Measurements from ENCODE around the gene CLECL1.
"Not testable (repeated sequence)": the region's sequence is repeated elsewhere in the genome, so short reads cannot be mapped to it uniquely, and the experiment has no call there.

The CLECL1 gene

GRCh38 chr12:9719790-9720189 lies 13.1 kb downstream of the CLECL1 start:
- no peak for DNase-seq (ENCODE audit: low read depth in 2 of 2)

DNA sequence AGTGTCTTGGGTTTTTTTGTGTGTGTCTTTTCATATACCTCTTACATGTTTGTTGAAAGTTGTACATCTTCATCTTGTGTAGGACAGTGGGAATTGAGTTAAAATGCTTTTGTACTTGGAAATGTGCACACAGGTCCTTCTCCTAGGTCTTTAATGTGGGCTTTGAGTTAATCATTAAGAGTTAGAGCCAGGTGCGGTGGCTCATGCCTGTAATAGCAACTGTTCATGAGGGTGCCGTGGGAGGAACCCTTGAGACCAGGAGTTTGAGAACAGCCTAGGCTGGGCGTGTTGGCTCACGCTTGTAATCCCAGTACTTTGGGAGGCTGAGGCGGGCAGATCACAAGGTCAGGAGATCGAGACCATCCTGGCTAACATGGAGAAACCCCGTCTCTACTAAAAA lies 13.9 kb downstream of the CLECL1 start:
- DNase-seq (ENCODE audit: low read depth in 2 of 2) = no peak

- DNase-seq (ENCODE audit: low read depth in 2 of 2) = no peak
Observed at GRCh38 chr12:9717070-9717925, 15.6 kb downstream of the CLECL1 start.

DNA sequence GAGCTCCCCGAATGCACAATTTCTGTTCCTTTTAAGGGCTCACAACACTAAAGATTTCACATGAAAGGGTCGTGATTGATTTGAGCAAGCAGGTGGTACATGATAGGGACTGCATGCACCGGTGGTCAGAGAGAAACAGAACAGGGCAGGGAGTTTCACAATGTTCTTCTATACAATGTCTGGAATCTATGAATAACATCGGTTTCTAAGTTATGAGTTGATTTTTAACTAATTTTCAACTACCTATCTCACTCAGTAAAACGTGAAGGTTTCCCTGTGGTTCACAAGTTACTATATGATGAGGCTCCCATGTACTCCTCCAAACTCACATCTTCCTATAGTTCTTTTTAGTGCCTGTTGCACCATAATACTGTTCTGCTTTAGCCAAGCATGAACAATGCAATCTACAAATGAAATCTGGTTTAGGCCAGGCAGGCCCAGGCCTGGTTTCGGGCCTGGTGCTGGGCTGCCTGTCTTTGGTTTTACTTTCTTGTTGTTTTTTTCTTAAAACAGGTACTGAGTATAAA lies 19.8 kb downstream of the CLECL1 start:
- not testable (repeated sequence) for DNase-seq (ENCODE audit: low read depth in 2 of 2)

- no peak for DNase-seq (ENCODE audit: low read depth in 2 of 2)
Observed at GRCh38 chr12:9711664-9712063, 21.2 kb downstream of the CLECL1 start.

DNA sequence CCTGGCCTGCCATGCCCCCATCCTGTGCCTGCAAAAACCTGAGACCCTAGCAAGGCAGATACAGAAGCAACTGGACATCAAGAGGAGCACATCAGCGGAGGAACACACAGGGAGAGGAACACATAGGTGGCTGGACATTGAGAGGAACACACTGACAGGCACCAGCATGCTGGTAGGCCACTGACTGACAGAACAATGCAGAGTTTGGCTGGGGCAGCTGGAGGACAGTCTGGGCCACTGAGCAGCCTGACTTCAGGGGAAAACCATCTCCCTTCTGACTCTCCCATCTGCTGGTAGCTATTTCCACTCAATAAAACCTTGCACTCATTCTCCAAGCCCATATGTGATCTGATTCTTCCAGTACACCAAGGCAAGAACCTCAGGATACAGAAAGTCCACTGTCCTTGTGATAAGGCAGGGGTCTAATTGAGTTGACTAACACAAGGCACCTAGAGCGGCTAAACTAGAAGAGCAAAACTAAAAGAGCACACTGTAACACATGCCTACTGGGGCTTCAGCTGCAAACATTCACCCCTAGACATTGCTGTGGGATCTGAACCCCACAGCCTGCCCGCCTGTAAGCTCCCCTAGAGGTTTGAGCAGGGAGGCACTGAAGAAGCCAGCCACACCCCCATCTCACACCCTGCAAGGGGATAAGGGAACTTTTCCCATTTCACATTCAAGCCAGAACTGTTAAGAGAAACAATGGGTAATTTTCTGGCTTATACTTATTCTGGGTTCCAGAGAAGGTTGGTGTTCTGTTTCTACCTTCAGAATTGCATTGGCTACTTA lies 22.1 kb downstream of the CLECL1 start:
- no peak for DNase-seq (ENCODE audit: low read depth in 2 of 2)

GRCh38 chr12:9708853-9709252 lies 24.0 kb downstream of the CLECL1 start:
- DNase-seq (ENCODE audit: low read depth in 2 of 2) = no peak

DNA sequence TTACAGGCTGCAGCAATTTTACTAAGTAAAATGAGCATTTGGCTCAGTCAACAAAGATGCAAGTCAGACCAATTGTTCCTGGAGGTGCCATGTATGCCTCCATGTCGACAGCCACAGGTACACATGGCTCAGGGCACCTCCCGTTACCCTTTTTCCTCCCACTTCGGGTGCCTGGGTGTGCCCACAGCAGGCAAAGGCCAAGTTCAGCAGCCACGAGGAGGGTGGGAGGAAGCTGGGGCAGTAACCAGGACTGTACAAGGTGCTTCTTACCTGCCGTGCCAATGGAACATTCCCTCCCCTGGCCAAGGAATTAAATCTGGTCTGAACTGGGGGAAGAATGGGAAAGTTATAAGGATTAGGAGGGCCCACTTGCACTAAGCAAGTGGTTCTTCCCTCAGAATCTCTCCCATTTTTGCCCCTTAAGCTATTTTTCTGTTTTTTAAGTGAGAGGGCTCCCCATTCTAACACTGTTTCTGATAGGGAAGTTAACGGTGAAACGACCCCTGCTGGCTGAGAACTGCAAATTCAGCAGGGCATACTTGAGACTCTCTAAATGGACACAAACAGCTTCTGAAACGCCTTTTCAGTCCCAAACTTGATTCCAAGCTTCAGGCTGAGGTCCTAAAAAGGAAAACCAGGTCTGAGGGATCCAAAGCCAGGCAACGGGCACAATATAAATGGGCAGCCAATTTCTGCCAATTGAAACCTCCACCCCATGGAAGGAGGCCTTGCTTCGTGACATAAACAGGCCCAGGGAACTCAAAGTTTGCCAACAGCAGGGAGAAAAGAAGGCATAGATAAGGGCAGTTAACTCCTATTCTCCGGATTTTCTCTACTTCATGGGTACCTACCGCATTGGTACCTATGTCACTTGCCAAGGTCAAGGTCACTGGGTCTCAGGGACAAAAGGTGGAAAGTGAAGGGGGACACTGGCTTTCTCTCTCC lies 24.8 kb downstream of the CLECL1 start:
- peak; percentile 51 to 65 for DNase-seq (ENCODE audit: low read depth in 2 of 2)

GRCh38 chr12:9707356-9707755 lies 25.5 kb downstream of the CLECL1 start:
- no peak for DNase-seq (ENCODE audit: low read depth in 2 of 2)

DNA sequence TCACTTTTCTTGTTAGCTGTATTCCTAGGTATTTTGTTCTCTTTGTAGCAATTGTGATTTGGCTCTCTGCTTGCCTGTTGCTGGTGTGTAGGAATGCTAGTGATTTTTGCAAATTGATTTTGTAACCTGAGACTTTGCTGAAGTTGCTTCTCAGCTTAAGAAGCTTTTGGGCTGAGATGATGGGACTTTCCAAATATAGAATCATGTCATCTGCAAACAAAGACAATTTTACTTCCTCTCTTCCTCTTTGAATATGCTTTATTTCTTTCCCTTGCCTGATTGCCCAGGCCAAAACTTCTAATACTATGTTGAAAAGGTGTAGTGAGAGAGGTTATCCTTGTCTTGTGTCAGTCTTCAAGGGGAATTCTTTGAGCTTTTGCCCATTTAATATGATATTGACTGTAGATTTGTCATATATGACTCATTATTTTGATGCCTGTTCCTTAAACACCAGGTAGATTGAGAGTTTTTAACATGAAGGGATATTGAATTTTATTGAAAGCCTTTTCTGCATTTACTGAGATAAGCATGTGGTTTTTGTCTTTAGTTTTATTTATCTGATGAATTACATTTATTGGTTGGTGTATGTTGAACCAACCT lies 26.7 kb downstream of the CLECL1 start:
- DNase-seq (ENCODE audit: low read depth in 2 of 2) = no peak

- not testable (repeated sequence) for DNase-seq (ENCODE audit: low read depth in 2 of 2)
Observed at GRCh38 chr12:9704561-9704960, 28.3 kb downstream of the CLECL1 start.

- peak in 1 of 2 donors; percentile 30 for DNase-seq (ENCODE audit: low read depth in 2 of 2)
Observed at GRCh38 chr12:9702255-9702654, 30.6 kb downstream of the CLECL1 start.

DNA sequence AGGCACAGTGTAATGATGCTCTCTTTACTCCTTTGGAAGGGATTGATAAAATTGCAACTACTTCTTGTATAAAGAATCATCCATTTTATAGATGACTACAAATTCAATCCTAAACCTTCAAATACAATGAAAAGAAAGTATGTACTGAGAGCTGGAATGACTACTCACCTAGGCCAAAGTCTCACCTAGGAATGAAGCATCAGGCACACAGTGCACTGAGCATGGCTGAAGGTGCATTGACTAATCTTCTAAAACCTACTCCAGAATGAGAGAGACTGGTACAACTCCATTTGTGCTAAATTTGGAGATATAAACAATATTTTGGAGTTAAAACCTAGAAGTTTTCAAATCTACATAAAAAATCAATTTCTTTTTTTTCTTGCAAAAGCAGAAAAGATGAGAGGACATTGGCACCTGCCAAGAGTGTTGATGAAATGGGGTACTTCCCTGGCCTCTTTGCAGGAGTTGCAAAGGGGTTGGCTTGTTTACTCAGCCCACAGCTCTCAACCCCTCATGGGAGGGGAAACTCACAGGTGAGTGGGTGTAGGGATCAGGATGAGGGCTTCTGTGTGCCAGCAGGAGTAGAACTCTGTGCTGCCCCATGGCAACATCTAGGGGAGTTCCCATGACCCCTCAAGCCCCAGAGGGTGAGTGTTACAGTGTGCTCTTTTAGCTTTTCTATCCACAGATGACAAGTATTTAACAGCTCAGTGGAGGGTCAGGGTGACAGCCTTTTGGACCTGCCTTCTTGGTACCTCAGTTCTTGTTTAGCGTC lies 31.3 kb downstream of the CLECL1 start:
- no peak for DNase-seq (ENCODE audit: low read depth in 2 of 2)

GRCh38 chr12:9700606-9700956 lies 32.3 kb downstream of the CLECL1 start:
- no peak for DNase-seq (ENCODE audit: low read depth in 2 of 2)

DNA sequence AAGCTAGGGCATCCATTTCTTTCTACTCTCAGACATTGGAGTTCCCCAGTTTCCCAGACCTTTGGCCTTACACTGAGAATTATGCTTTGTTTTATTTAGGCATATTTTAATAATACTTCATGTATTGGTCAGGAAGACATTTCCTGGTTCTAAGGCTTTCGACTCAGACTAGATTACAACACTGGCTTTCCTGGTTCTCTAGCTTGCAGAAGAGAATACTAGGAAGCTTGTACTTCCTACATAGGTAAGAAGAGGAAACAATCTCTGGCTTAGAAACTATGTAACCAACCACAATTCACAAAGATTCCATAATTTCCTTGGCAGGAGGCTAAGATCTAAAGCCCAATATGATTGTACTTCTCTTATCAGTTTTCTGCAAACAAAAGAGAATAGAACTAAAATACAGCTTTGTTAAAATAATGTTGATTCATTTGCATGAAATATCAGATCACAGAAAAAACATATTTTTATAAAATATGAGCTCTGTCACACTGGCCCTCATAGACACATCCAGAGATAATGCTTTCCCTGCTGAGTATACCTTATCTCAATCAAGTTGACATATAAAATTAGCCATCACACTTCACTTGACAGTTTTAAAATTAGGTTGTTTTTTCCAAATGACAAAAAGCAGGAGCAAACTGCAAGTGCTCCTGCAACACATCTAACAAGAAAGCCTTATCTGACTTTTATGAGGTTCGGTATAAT lies 32.8 kb downstream of the CLECL1 start:
- DNase-seq (ENCODE audit: low read depth in 2 of 2) = no peak

DNA sequence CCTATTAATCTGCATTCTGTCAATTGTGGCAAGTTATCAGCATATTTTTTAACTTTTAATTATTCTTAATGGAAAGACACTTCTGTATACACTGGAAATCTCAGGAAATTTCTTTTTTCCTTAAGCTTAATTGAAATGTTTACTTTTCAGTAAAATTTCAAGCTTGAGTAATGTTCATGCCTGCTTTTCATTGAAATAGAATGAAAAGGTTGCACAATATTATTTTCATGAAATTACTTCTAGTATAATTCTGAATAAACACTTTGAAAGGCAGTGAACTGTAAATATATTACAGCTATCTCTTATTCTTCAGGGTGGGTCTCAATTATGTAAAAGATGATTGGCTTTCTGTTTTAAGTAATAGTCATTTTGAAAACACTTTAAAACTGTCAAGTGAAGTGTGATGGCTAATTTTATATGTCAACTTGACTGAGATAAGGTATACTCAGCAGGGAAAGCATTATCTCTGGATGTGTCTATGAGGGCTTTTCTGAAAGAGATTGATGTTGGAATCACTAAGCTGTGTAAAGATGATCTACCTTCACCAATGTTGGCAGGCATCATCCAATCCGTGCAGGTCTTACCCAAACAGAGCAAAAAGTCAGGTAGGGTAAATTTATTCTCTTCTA lies 33.5 kb downstream of the CLECL1 start:
- no peak for DNase-seq (ENCODE audit: low read depth in 2 of 2)

DNA sequence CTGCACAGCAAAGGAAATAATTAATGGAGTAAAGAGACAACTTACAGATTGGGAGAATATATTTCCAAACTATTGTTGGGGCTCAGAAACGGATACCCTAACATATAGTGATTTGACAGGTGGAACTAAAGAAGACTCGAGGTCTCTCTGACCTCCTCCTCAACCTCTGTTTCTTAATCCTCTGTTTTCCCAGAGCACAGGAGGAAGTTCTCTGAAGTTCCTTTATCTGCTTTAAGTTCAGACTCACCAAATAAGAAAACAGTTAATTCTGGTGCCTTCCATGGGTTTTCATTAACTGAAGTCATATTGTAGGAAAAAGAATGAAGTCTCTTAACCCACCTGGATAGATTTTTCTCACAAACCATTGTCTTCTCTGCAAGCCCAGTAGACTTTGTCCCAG lies 34.2 kb downstream of the CLECL1 start:
- no peak for DNase-seq (ENCODE audit: low read depth in 2 of 2)

DNA sequence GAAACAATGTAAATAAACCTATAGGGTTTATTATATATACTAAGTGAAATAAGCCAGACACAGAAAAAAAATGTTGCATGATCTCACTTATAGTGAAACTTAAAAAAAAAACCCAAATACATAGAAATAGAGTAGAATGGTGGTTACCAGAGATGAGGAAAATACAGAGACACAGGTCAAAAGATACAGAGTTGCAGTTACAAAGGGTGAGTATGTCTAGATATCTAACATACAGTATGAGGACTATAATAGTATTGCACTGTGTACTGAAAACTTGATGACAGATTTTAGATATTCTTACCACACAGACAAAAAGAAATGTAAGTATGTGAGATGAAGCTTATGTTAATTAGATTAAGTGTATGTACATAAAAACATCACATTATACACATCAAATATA lies 35.3 kb downstream of the CLECL1 start:
- no peak for DNase-seq (ENCODE audit: low read depth in 2 of 2)

- DNase-seq (ENCODE audit: low read depth in 2 of 2) = not testable (repeated sequence)
Observed at GRCh38 chr12:9695661-9696060, 37.2 kb downstream of the CLECL1 start.
